Caco-2 (cell line): ENCODE data around the gene PSORS1C1. TPM values are rescaled to one million over a fixed set of nuclear protein-coding genes. Genes with fewer than 3 reads are reported as not detected.

Experiments used
- BruUV-seq: library from RNA; stranded (reverse); fragments of 400-500 nt; replicated peaks from 2 replicates; lab custom pipeline; 2021; lab: Mats Ljungman, UMichigan
- CTCF ChIA-PET: fragments of 300-600 bp; sonication (Branson Sonifier 250); formaldehyde crosslinking; loops from one replicate; lab custom pipeline; 2022; ENCODE audit warnings: antibody characterized with exemption; lab: Charles Lee
- POLR2A ChIA-PET: fragments of 300-600 bp; sonication (Branson Sonifier 250); formaldehyde crosslinking; loops from one replicate; lab custom pipeline; 2022; ENCODE audit warnings: antibody characterized with exemption; lab: Charles Lee
- DNase-seq, 2 experiments: peaks; one replicate each; pipeline versions ENCODE4 v3.0.0 to v3.0.0-alpha.2; 2020 to 2022
- H3K27me3 ChIP-seq: replicated peaks from 2 replicates; pipeline ENCODE4 v1.6.0; 2011; ENCODE audit warnings: low read length; ENCODE audit not compliant: control insufficient read depth, insufficient read depth
- H3K36me3 ChIP-seq: 2 replicates; pipeline ENCODE4 v1.5.1; 2011; ENCODE audit warnings: low read length; ENCODE audit not compliant: control insufficient read depth, insufficient read depth
- H3K4me1 ChIP-seq: fragments of 250-450 bp; sonication (Bioruptor Pico); 2 replicates; pipeline ENCODE4 v1.5.1; 2020; ENCODE audit warnings: mild to moderate bottlenecking
- H3K4me3 ChIP-seq: 2 replicates; pipeline ENCODE4 v1.5.1; 2011; ENCODE audit warnings: low read depth, mild to moderate bottlenecking, control low read depth, low read length
- H3K9me3 ChIP-seq: fragments of 250-450 bp; sonication (Bioruptor Pico); 2 replicates; pipeline ENCODE4 v1.5.1; 2020; ENCODE audit warnings: mild to moderate bottlenecking, moderate library complexity
- H3K27ac Mint-ChIP-seq: one replicate; pipeline ENCODE4 v1.8.0; 2022; ENCODE audit warnings: mixed read lengths; ENCODE audit not compliant: unreplicated experiment
- H3K27me3 Mint-ChIP-seq: one replicate; pipeline ENCODE4 v1.8.0; 2022; ENCODE audit warnings: mixed read lengths; ENCODE audit not compliant: insufficient read depth, unreplicated experiment
- H3K36me3 Mint-ChIP-seq: one replicate; pipeline ENCODE4 v1.8.0; 2022; ENCODE audit warnings: mild to moderate bottlenecking, mixed read lengths; ENCODE audit not compliant: insufficient read depth, unreplicated experiment
- H3K4me1 Mint-ChIP-seq: one replicate; pipeline ENCODE4 v1.8.0; 2022; ENCODE audit warnings: low read depth, mixed read lengths; ENCODE audit not compliant: unreplicated experiment
- H3K4me3 Mint-ChIP-seq: one replicate; pipeline ENCODE4 v1.8.0; 2022; ENCODE audit warnings: mild to moderate bottlenecking, moderate library complexity, mixed read lengths; ENCODE audit not compliant: unreplicated experiment
- H3K9me3 Mint-ChIP-seq: one replicate; pipeline ENCODE4 v1.8.0; 2022; ENCODE audit warnings: mixed read lengths; ENCODE audit not compliant: unreplicated experiment
- intact Hi-C: fragments of 100-400 bp; cut with micrococcal nuclease; formaldehyde crosslinking; loops from one replicate; pipeline ENCODE4 v1.10.0; 2022; ENCODE audit not compliant: unreplicated experiment
- total RNA-seq: library from RNA; stranded (reverse); gene quantifications from 2 replicates; pipeline ENCODE4 v1.2.3, GENCODE V29; 2022
- TF ChIP-seq, protein P1 (sequence below), 2 experiments: fragments of 200-600 bp in 1 of 2; IDR thresholded peaks; 1 replicate in 1 of 2; 2 replicates in 1 of 2; pipeline versions ENCODE4 v1.5.1 to v1.8.0; 2011 to 2022; ENCODE audit warnings: antibody characterized with exemption in 1 of 2, control low read depth in 1 of 2, inconsistent platforms in 1 of 2, low read depth in 1 of 2, low read length in 1 of 2, mild to moderate bottlenecking in 1 of 2, moderate library complexity in 1 of 2; ENCODE audit not compliant: insufficient read depth in 1 of 2, severe bottlenecking in 1 of 2, unreplicated experiment in 1 of 2

The PSORS1C1 gene
- total RNA-seq, 1 experiment from 2014 or later: 0.75 TPM

DNA sequence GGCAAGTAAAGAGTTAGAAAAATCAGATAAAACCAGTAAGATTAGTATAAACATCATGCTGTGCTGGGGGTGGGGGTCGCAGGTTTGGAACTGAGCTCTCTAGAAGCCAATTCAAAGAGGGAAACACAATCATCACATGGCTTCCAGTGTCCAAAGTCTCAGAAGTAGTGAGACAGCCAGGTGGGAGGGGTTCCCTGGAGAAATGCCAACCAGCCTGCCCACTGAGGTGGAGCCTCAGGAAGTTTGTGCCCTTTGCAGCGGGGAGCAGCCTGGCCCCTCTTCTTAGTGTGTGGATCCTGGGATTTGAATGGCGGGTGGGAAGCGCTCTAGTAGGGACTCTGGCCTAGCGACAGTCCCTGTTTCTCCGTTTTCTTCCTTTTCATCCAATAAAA lies 23.6 kb upstream of the PSORS1C1 start:
- CTCF ChIA-PET: interaction anchor here (0.8 kb wide), 1 partner anchor 11 kb away, joined by 3 read pairs; no protein-coding TSS in a partner anchor
- DNase-seq: no peak
- TF ChIP-seq, protein P1, sequence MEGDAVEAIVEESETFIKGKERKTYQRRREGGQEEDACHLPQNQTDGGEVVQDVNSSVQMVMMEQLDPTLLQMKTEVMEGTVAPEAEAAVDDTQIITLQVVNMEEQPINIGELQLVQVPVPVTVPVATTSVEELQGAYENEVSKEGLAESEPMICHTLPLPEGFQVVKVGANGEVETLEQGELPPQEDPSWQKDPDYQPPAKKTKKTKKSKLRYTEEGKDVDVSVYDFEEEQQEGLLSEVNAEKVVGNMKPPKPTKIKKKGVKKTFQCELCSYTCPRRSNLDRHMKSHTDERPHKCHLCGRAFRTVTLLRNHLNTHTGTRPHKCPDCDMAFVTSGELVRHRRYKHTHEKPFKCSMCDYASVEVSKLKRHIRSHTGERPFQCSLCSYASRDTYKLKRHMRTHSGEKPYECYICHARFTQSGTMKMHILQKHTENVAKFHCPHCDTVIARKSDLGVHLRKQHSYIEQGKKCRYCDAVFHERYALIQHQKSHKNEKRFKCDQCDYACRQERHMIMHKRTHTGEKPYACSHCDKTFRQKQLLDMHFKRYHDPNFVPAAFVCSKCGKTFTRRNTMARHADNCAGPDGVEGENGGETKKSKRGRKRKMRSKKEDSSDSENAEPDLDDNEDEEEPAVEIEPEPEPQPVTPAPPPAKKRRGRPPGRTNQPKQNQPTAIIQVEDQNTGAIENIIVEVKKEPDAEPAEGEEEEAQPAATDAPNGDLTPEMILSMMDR (IDR thresholded peaks at IDR 0.05; ENCODE audit: insufficient read depth in 1 of 2, low read depth in 1 of 2, low read length in 1 of 2, severe bottlenecking in 1 of 2, unreplicated experiment in 1 of 2): no peak
- intact Hi-C loops: no loop called here
- Histone ChIP-seq H3K27me3 (no peaks in the 10 kb centered on the region), H3K4me3 (no peak overlapping the region), H3K4me1 (peaks cover 26% of the 10 kb centered on the region), H3K9me3 (no peaks in the 10 kb centered on the region), H3K36me3 (no peaks in the 10 kb centered on the region)
- no peak overlapping the region for H3K4me3 Mint-ChIP-seq
- no TSS peak for BruUV-seq
- no peaks in the 10 kb centered on the region for H3K36me3 Mint-ChIP-seq
- H3K4me1 Mint-ChIP-seq: peaks cover 20% of the 10 kb centered on the region
- no peaks in the 10 kb centered on the region for H3K27me3 Mint-ChIP-seq
- H3K27ac Mint-ChIP-seq: no peak overlapping the region
- POLR2A ChIA-PET: interaction anchor here (0.6 kb wide), 1 partner anchor 310 kb away, joined by 3 read pairs; no protein-coding TSS in a partner anchor
- H3K9me3 Mint-ChIP-seq: no peaks in the 10 kb centered on the region

DNA sequence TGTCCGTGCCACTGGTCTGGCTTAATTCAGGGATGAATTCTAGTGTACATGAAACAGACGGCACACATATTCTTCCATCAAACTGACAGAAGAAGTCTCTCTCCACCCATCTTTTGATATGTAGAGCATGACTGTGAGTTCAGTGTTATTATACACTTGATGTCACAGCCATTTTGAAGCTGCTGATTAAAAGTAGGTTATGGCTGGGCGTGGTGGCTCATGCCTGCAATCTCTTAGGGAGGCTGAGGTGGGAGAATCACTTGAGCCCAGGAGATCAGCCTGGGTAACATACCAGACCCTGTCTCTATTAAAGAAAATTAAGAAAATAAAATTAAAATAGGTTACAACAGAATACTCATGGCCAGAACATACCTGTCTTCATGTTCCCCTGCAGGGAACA lies 22.9 kb upstream of the PSORS1C1 start:
- POLR2A ChIA-PET: no interaction called here
- Mint-ChIP-seq H3K27ac (no peak overlapping the region), H3K36me3 (no peaks in the 10 kb centered on the region), H3K27me3 (no peaks in the 10 kb centered on the region), H3K4me3 (no peak overlapping the region), H3K4me1 (peaks cover 20% of the 10 kb centered on the region), H3K9me3 (no peaks in the 10 kb centered on the region)
- Histone ChIP-seq H3K36me3 (no peaks in the 10 kb centered on the region), H3K27me3 (no peaks in the 10 kb centered on the region), H3K4me3 (no peak overlapping the region), H3K9me3 (no peaks in the 10 kb centered on the region), H3K4me1 (peaks cover 20% of the 10 kb centered on the region)
- CTCF ChIA-PET: no interaction called here
- intact Hi-C loops: no loop called here
- no peak for DNase-seq
- TF ChIP-seq, protein P1 (IDR thresholded peaks at IDR 0.05; ENCODE audit: insufficient read depth in 1 of 2, low read depth in 1 of 2, low read length in 1 of 2, severe bottlenecking in 1 of 2, unreplicated experiment in 1 of 2): no peak
- BruUV-seq: no TSS peak

DNA sequence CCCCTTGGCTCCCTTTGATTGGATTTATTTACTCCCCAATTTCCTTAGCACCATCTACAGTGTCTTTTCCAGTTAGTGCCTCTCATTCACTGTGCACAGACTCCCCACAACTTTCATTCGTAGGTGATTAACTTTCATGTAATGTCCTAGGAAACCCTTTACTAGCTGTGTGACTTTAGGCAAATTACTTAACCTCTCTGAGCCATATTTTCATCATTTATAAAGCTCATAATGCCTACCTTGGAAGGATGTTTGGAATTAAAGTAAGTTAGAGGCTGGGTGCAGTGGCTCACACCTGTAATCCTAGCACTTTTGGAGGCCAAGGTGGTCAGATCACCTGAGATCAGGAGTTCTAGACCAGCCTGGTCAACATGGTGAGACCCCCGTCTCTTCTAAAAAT lies 22.4 kb upstream of the PSORS1C1 start:
- intact Hi-C loops: no loop called here
- H3K4me1 Mint-ChIP-seq: peaks cover 20% of the 10 kb centered on the region
- no peak for DNase-seq
- no peak overlapping the region for H3K27ac Mint-ChIP-seq
- BruUV-seq: no TSS peak
- ChIA-PET POLR2A (no interaction called here), CTCF (interaction anchor here (1.1 to 1.7 kb wide), 4 partner anchors 13 to 185 kb away, joined by 3 to 10 read pairs (median 4); partner anchors contain the start of gene GTF2H4)
- peaks cover 14% of the 10 kb centered on the region for H3K4me1 ChIP-seq
- TF ChIP-seq, protein P1 (IDR thresholded peaks at IDR 0.05; ENCODE audit: insufficient read depth in 1 of 2, low read depth in 1 of 2, low read length in 1 of 2, severe bottlenecking in 1 of 2, unreplicated experiment in 1 of 2): no peak
- H3K9me3 Mint-ChIP-seq: no peaks in the 10 kb centered on the region
- no peaks in the 10 kb centered on the region for H3K9me3 ChIP-seq
- no peak overlapping the region for H3K4me3 Mint-ChIP-seq
- no peaks in the 10 kb centered on the region for H3K27me3 ChIP-seq
- no peaks in the 10 kb centered on the region for H3K36me3 Mint-ChIP-seq
- H3K36me3 ChIP-seq: no peaks in the 10 kb centered on the region
- H3K4me3 ChIP-seq: no peak overlapping the region
- H3K27me3 Mint-ChIP-seq: no peaks in the 10 kb centered on the region
